IMR-90 (cell line): ENCODE measurements around the gene MYOF. TPM values are rescaled to one million over a fixed set of nuclear protein-coding genes. Genes with fewer than 3 reads are reported as not detected.

Experiments
- ATAC-seq: fragments of 200-7000 bp; cut with Tn5 transposase; 2 replicates; pipeline ENCODE4 v1.9.1; 2020; ENCODE audit warnings: low read depth, mild to moderate bottlenecking, moderate library complexity
- BruUV-seq: library from RNA; stranded (reverse); fragments of 400-500 nt; replicated peaks from 2 replicates; lab custom pipeline; 2021; lab: Mats Ljungman, UMichigan
- CTCF ChIA-PET: fragments of 300-600 bp; formaldehyde crosslinking; extraction: SDS; loops from one replicate; lab custom pipeline; 2021; ENCODE audit warnings: antibody characterized with exemption; lab: Yijun Ruan, JAX
- POLR2A ChIA-PET: fragments of 300-600 bp; sonication (Branson Sonifier 250); formaldehyde crosslinking; loops from one replicate; lab custom pipeline; 2022; ENCODE audit warnings: antibody characterized with exemption; ENCODE audit not compliant: unreplicated experiment; lab: Charles Lee
- DNase-seq: peaks from one replicate; pipeline ENCODE4 v3.0.0; 2013
- H2AFZ ChIP-seq: replicated peaks from 2 replicates; pipeline ENCODE3; 2013; ENCODE audit warnings: low read length, mild to moderate bottlenecking; ENCODE audit not compliant: poor library complexity
- H2AK5ac ChIP-seq: 2 replicates; pipeline ENCODE4 v1.6.1; 2013; ENCODE audit warnings: low read depth, low read length, inconsistent platforms
- H2AK9ac ChIP-seq: replicated peaks from 2 replicates; pipeline ENCODE3; 2013; ENCODE audit warnings: mild to moderate bottlenecking, low read depth, low read length, moderate library complexity; ENCODE audit not compliant: poor library complexity
- H2BK120ac ChIP-seq: 2 replicates; pipeline ENCODE4 v1.6.1; 2013; ENCODE audit warnings: low read depth, low read length, inconsistent platforms
- H2BK15ac ChIP-seq: 3 replicates; pipeline ENCODE4 v1.6.1; 2013; ENCODE audit warnings: low read depth, low read length, inconsistent platforms
- H2BK20ac ChIP-seq: 2 replicates; pipeline ENCODE4 v1.6.1; 2013; ENCODE audit warnings: low read depth, mild to moderate bottlenecking, inconsistent platforms, low read length, moderate library complexity
- H2BK5ac ChIP-seq: 2 replicates; pipeline ENCODE4 v1.6.1; 2013; ENCODE audit warnings: mild to moderate bottlenecking, low read depth, low read length, inconsistent platforms; ENCODE audit not compliant: poor library complexity, severe bottlenecking
- H3K14ac ChIP-seq: replicated peaks from 2 replicates; pipeline ENCODE4 v1.6.1; 2013; ENCODE audit warnings: low read depth, low read length, inconsistent platforms
- H3K18ac ChIP-seq: 2 replicates; pipeline ENCODE4 v1.6.1; 2013; ENCODE audit warnings: low read depth, low read length, control low read depth
- H3K23ac ChIP-seq: 2 replicates; pipeline ENCODE4 v1.6.1; 2013; ENCODE audit warnings: low read depth, low read length, inconsistent platforms
- H3K27ac ChIP-seq: 2 replicates; pipeline ENCODE4 v1.5.1; 2013; ENCODE audit warnings: mild to moderate bottlenecking, control low read depth, low read length; ENCODE audit not compliant: insufficient read depth
- H3K27me3 ChIP-seq: 2 replicates; pipeline ENCODE4 v1.6.1; 2013; ENCODE audit warnings: low read length; ENCODE audit not compliant: control insufficient read depth, insufficient read depth
- H3K36me3 ChIP-seq: 2 replicates; pipeline ENCODE4 v1.6.1; 2013; ENCODE audit warnings: low read length, mixed read lengths; ENCODE audit not compliant: control insufficient read depth, insufficient read depth
- H3K4ac ChIP-seq: 2 replicates; pipeline ENCODE4 v1.6.1; 2013; ENCODE audit warnings: low read depth, low read length, inconsistent platforms
- H3K4me1 ChIP-seq: 2 replicates; pipeline ENCODE4 v1.6.1; 2013; ENCODE audit warnings: low read length, mixed read lengths; ENCODE audit not compliant: control insufficient read depth, insufficient read depth
- H3K4me2 ChIP-seq: 2 replicates; pipeline ENCODE4 v1.6.1; 2013; ENCODE audit warnings: low read depth, mild to moderate bottlenecking, control low read depth, low read length, moderate library complexity
- H3K4me3 ChIP-seq: 2 replicates; pipeline ENCODE4 v1.5.1; 2013; ENCODE audit warnings: low read depth, mild to moderate bottlenecking, control low read depth, low read length, moderate library complexity; ENCODE audit not compliant: insufficient read depth
- H3K56ac ChIP-seq: 2 replicates; pipeline ENCODE4 v1.6.1; 2013; ENCODE audit warnings: low read length, inconsistent platforms; ENCODE audit not compliant: insufficient read depth; ENCODE audit errors: extremely low read depth
- H3K79me1 ChIP-seq, 2 experiments: 2 replicates each; pipeline ENCODE4 v1.6.1; 2013; ENCODE audit warnings: low read length in 2 of 2, inconsistent platforms in 1 of 2, low read depth in 1 of 2
- H3K9ac ChIP-seq: 2 replicates; pipeline ENCODE4 v1.6.1; 2013; ENCODE audit warnings: low read depth, low read length, control low read depth
- H3K9me1 ChIP-seq: 2 replicates; pipeline ENCODE4 v1.6.1; 2013; ENCODE audit warnings: low read length, inconsistent platforms; ENCODE audit not compliant: insufficient read depth
- H3K9me3 ChIP-seq: 2 replicates; pipeline ENCODE4 v1.6.1; 2013; ENCODE audit warnings: low read length; ENCODE audit not compliant: control insufficient read depth, insufficient read depth
- H4K20me1 ChIP-seq: 2 replicates; pipeline ENCODE4 v1.6.1; 2013; ENCODE audit warnings: low read length, inconsistent platforms; ENCODE audit not compliant: insufficient read depth
- H4K5ac ChIP-seq: 2 replicates; pipeline ENCODE4 v1.6.1; 2013; ENCODE audit warnings: mild to moderate bottlenecking, low read depth, low read length, control low read depth
- H4K8ac ChIP-seq, 2 experiments: 2 replicates each; pipeline ENCODE4 v1.6.1; 2013; ENCODE audit warnings: low read depth in 2 of 2, low read length in 2 of 2, control low read depth in 1 of 2, inconsistent platforms in 1 of 2
- H4K91ac ChIP-seq: 2 replicates; pipeline ENCODE4 v1.6.1; 2013; ENCODE audit warnings: low read depth, low read length, inconsistent platforms; ENCODE audit not compliant: insufficient read depth
- FOS ChIP-seq: fragments of 150-350 bp; IDR thresholded peaks from 2 replicates; pipeline ENCODE4 v1.6.1; 2016; ENCODE audit warnings: low read depth, low read length
- MAFK ChIP-seq: IDR thresholded peaks from 2 replicates; pipeline ENCODE4 v1.6.1; 2012; ENCODE audit warnings: low read depth, low read length, improper control_type of control experiment
- MXI1 ChIP-seq: IDR thresholded peaks from 2 replicates; pipeline ENCODE4 v1.6.1; 2012; ENCODE audit warnings: low read depth, mild to moderate bottlenecking, low read length, moderate library complexity, borderline replicate concordance
- NFE2L2 ChIP-seq: fragments of 150-350 bp; IDR thresholded peaks from 2 replicates; pipeline ENCODE4 v1.6.1; 2016; ENCODE audit warnings: low read depth, mild to moderate bottlenecking, low read length
- RAD21 ChIP-seq: IDR thresholded peaks from 2 replicates; pipeline ENCODE4 v1.6.1; 2012; ENCODE audit warnings: low read length, improper control_type of control experiment
- RCOR1 ChIP-seq: IDR thresholded peaks from 2 replicates; pipeline ENCODE4 v1.6.1; 2012; ENCODE audit warnings: mild to moderate bottlenecking, low read length, improper control_type of control experiment; ENCODE audit not compliant: insufficient replicate concordance
- RFX5 ChIP-seq: IDR thresholded peaks from 2 replicates; pipeline ENCODE4 v1.8.0; 2012; ENCODE audit warnings: low read depth, mild to moderate bottlenecking, low read length, moderate library complexity
- SMC3 ChIP-seq: fragments of 150-350 bp; IDR thresholded peaks from 2 replicates; pipeline ENCODE4 v1.6.1; 2016; ENCODE audit warnings: low read depth, mild to moderate bottlenecking, antibody characterized with exemption, low read length, moderate library complexity
- WGBS, 2 experiments: methylation state at CpG; one replicate each; pipeline versions ENCODE4 v1.1.5 to v1.1.7; 2013; ENCODE audit warnings: missing lambda C conversion rate in 2 of 2; ENCODE audit not compliant: insufficient read length in 1 of 2; ENCODE audit errors: extremely low coverage in 2 of 2; 5-methylcytosine and 5-hydroxymethylcytosine counted together
- dilution Hi-C: fragments of 300-500 bp; cut with HindIII; formaldehyde crosslinking; loops from one replicate; pipeline ENCODE4 v1.14.3; 2018; ENCODE audit warnings: low sequenced_read_pairs; ENCODE audit not compliant: unreplicated experiment
- in situ Hi-C: fragments of 300-500 bp; cut with MboI; formaldehyde crosslinking; loops from 3 replicates; pipeline ENCODE4 v1.14.3; 2019; ENCODE audit warnings: low sequenced_read_pairs, inconsistent platforms, mixed read lengths
- intact Hi-C: fragments of 100-400 bp; cut with micrococcal nuclease; formaldehyde crosslinking; loops from 2 replicates; pipeline ENCODE4 v1.10.0; 2022
- polyA plus RNA-seq, 3 experiments: library from polyadenylated mRNA; depleted of rRNA; stranded (reverse); fragments of >200 nt; gene quantifications; 2 replicates each; pipeline ENCODE4 v1.2.3, GENCODE V29; 2012; ENCODE audit warnings: low replicate concordance in 1 of 3
- total RNA-seq: library from RNA; depleted of rRNA; stranded (reverse); fragments of >200 nt; gene quantifications from 2 replicates; pipeline ENCODE4 v1.2.3, GENCODE V29; 2012
- TF ChIP-seq, protein P1 (sequence below): conservative IDR thresholded peaks from 2 replicates; pipeline ENCODE4 v1.5.1; 2012; ENCODE audit warnings: mild to moderate bottlenecking, low read depth, low read length, improper control_type of control experiment
- TF ChIP-seq, protein P2 (sequence below): fragments of 150-350 bp; IDR thresholded peaks from 2 replicates; pipeline ENCODE4 v1.6.1; 2016; ENCODE audit warnings: low read depth, mild to moderate bottlenecking, low read length, moderate library complexity, borderline replicate concordance
- TF ChIP-seq, protein P3 (sequence below): fragments of 150-350 bp; IDR thresholded peaks from 2 replicates; pipeline ENCODE4 v1.6.1; 2017; ENCODE audit warnings: mild to moderate bottlenecking, antibody characterized with exemption, low read length, low read depth

The MYOF gene
- total and polyA plus RNA-seq, 2 of the 4 experiments (the other 2 are of a cell fraction), result 221 to 281 TPM

DNA sequence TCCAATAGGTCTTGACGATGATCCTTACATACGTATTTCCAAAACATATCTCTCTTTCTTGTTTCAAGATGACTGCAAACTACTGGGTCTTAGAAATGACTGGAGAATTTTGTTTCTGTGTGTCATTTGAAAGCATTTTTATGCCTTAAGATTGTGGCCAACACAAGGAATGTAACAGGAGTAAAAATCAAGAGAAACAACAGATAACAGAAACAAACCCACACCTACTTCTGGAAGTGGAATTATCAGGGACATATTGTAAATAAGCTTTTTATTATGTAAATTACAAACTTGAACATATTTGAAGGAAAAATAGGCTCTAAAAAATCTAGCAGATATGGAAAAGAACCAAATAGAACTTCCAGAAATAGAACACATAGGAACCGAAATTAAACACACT, 212.9 kb downstream of the MYOF start:
- intact Hi-C loops (no loop called here), in situ Hi-C loops (no loop called here), dilution Hi-C loops (no loop called here)
- no CpG with 5 or more reads among the region's 3 CpGs for WGBS, 2 experiments
- Histone ChIP-seq H3K4me1 (no peaks in the 10 kb centered on the region), H3K14ac (no peak overlapping the region), H2AFZ (no peak overlapping the region), H2AK9ac (no peak overlapping the region), H4K5ac (no peak overlapping the region), H2BK20ac (no peak overlapping the region), H3K4me2 (no peak overlapping the region), H3K56ac (no peak overlapping the region), H3K27me3 (peaks cover 27% of the 10 kb centered on the region), H2BK120ac (no peak overlapping the region), H3K36me3 (no peaks in the 10 kb centered on the region), H2BK5ac (no peak overlapping the region), H3K9me1 (no peaks in the 10 kb centered on the region), H3K9me3 (peaks cover 4% of the 10 kb centered on the region), H3K9ac (no peak overlapping the region), H3K23ac (no peak overlapping the region), H3K4ac (no peak overlapping the region), H2BK15ac (no peak overlapping the region), H3K79me1 (no peaks in the 10 kb centered on the region), H3K4me3 (no peak overlapping the region), H4K8ac (no peak overlapping the region), H4K91ac (no peak overlapping the region), H3K18ac (no peak overlapping the region), H2AK5ac (no peak overlapping the region), H4K20me1 (no peaks in the 10 kb centered on the region), H3K27ac (no peak overlapping the region)
- no TSS peak for BruUV-seq
- CTCF ChIA-PET, result no interaction called here
- ATAC-seq (no peak), DNase-seq (no peak)
- POLR2A ChIA-PET, result no interaction called here
- TF ChIP-seq, protein P1, sequence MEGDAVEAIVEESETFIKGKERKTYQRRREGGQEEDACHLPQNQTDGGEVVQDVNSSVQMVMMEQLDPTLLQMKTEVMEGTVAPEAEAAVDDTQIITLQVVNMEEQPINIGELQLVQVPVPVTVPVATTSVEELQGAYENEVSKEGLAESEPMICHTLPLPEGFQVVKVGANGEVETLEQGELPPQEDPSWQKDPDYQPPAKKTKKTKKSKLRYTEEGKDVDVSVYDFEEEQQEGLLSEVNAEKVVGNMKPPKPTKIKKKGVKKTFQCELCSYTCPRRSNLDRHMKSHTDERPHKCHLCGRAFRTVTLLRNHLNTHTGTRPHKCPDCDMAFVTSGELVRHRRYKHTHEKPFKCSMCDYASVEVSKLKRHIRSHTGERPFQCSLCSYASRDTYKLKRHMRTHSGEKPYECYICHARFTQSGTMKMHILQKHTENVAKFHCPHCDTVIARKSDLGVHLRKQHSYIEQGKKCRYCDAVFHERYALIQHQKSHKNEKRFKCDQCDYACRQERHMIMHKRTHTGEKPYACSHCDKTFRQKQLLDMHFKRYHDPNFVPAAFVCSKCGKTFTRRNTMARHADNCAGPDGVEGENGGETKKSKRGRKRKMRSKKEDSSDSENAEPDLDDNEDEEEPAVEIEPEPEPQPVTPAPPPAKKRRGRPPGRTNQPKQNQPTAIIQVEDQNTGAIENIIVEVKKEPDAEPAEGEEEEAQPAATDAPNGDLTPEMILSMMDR, result no peak
- TF ChIP-seq MAFK (no peak), SMC3 (no peak), NFE2L2 (no peak), MXI1 (no peak), RAD21 (no peak), FOS (no peak), RFX5 (no peak), RCOR1 (no peak)
- TF ChIP-seq, protein P2, sequence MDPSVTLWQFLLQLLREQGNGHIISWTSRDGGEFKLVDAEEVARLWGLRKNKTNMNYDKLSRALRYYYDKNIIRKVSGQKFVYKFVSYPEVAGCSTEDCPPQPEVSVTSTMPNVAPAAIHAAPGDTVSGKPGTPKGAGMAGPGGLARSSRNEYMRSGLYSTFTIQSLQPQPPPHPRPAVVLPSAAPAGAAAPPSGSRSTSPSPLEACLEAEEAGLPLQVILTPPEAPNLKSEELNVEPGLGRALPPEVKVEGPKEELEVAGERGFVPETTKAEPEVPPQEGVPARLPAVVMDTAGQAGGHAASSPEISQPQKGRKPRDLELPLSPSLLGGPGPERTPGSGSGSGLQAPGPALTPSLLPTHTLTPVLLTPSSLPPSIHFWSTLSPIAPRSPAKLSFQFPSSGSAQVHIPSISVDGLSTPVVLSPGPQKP, result no peak
- TF ChIP-seq, protein P3, sequence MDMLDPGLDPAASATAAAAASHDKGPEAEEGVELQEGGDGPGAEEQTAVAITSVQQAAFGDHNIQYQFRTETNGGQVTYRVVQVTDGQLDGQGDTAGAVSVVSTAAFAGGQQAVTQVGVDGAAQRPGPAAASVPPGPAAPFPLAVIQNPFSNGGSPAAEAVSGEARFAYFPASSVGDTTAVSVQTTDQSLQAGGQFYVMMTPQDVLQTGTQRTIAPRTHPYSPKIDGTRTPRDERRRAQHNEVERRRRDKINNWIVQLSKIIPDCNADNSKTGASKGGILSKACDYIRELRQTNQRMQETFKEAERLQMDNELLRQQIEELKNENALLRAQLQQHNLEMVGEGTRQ, result no peak
